ENCODE data around the gene IRX2. TPM values are rescaled to one million over a fixed set of nuclear protein-coding genes. Genes with fewer than 3 reads are reported as not detected.

IRX2 gene
- total RNA-seq, 1 experiment from 2014 or later = not detected

DNA sequence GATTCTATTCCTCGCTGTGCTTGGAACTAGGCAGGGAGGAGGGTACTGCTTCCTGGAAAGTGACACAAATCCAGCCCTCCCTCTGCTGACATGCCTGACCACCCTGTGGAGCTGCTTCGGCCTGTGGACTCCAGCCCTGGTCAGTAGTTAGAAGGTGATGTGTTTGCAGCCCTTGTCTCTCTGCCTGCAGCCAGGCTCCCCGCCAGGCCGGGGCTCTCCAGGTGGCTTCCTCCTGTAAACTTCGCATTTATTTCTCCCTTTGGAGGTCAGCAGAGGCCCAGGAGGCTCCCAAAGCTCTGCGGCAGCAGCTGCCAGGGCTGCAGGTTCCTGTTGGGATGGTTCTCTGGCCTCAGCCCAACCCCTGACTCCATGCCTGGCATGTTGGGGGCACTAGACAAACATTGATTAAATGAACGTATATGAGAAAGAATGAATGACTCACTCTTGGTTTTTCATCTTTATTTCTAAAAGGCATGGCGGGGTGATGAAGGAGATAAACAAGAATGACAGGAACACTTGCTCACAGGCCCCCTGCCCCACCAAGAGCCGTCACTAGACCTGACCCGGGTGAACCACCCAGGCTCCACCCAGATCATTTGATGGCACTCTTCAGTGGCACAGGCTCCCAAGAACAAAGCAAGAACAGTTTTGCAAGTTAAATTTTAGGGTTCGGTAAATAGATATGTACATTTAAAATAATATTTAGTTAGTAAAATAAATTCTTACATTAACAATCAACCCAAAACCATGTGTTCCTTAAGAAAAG is 8.4 kb upstream of the IRX2 start:
- TF ChIP-seq, protein P1, sequence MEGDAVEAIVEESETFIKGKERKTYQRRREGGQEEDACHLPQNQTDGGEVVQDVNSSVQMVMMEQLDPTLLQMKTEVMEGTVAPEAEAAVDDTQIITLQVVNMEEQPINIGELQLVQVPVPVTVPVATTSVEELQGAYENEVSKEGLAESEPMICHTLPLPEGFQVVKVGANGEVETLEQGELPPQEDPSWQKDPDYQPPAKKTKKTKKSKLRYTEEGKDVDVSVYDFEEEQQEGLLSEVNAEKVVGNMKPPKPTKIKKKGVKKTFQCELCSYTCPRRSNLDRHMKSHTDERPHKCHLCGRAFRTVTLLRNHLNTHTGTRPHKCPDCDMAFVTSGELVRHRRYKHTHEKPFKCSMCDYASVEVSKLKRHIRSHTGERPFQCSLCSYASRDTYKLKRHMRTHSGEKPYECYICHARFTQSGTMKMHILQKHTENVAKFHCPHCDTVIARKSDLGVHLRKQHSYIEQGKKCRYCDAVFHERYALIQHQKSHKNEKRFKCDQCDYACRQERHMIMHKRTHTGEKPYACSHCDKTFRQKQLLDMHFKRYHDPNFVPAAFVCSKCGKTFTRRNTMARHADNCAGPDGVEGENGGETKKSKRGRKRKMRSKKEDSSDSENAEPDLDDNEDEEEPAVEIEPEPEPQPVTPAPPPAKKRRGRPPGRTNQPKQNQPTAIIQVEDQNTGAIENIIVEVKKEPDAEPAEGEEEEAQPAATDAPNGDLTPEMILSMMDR (conservative IDR thresholded peaks at IDR 0.05) = no peak
- no peak for TF ChIP-seq EZH2 (IDR thresholded peaks at IDR 0.05; ENCODE audit: low read depth)
- Histone ChIP-seq H3K4me1 (replicated peaks; ENCODE audit: insufficient read depth) (peaks cover 53% of the 10 kb centered on the region), H3K36me3 (ENCODE audit: low read depth) (no peaks in the 10 kb centered on the region), H4K20me1 (ENCODE audit: insufficient read depth) (no peaks in the 10 kb centered on the region), H2AFZ (peak overlapping the region; percentile 48), H3K4me2 (peak overlapping the region; percentile 56), H3K9me2 (ENCODE audit: insufficient read depth) (no peaks in the 10 kb centered on the region), H3F3A (ENCODE audit: insufficient read depth, low read depth) (peaks cover 17% of the 10 kb centered on the region), H3K27me3 (ENCODE audit: insufficient read depth, low read depth) (no peaks in the 10 kb centered on the region), H3K79me2 (ENCODE audit: low read depth) (no peaks in the 10 kb centered on the region), H3K27ac (peak overlapping the region; percentile 68), H3K4me3 (no peak overlapping the region), H3K9me3 (ENCODE audit: insufficient read depth, low read depth) (no peaks in the 10 kb centered on the region)
- ChIA-PET POLR2A (ENCODE audit: unreplicated experiment) (no interaction called here), CTCF (no interaction called here)
- DNase-seq = peak in 1 of 2 experiments; percentile 89
- intact Hi-C loops (cut with micrococcal nuclease; ENCODE audit: unreplicated experiment) = no loop called here
- no TSS peak for BruUV-seq (replicated peaks)

DNA sequence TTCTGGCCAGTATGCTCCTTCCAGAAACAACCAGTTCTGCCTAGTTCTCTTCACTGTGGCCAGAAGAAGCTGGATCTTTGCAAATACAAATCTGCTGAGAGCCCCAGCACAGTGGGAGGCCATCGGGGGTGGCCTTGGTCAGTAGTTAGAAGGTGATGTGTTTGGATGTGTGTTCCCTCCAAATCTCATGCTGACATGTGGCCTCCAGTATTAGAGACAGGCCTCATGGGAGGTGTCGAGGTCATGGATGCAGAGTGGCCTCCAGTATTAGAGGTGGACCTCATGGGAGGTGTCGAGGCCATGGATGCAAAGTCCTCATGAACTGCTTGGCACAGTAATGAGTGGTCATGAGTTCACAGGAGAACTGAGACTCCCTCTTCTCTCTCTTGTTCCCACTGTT is 7.6 kb upstream of the IRX2 start:
- intact Hi-C loops (cut with micrococcal nuclease; ENCODE audit: unreplicated experiment) = no loop called here

DNA sequence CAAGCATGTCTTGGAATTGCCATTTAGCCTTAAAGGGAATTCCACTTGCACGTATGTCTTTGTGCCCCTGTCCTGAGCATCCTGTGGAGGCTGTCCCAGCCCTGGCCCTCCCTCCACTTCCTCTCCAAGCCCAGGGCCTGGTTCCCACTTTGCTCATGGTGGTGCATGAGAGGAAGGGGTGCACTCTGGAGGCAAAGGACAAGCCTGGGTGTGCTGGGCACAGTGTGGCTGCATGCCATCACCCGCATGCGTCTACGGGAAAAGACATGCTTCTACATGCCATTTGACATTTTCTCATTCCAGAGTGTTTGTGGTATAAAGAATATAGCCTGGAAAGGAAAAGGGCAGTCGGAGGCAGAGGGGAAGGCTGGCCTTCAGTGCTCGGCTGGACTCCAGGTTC is 7.2 kb upstream of the IRX2 start:
- no peak overlapping the region for H3K4me3 ChIP-seq
- peak overlapping the region; percentile 68 for H3K27ac ChIP-seq
- no peaks in the 10 kb centered on the region for H3K79me2 ChIP-seq (ENCODE audit: low read depth)
- H3K36me3 ChIP-seq (ENCODE audit: low read depth) = no peaks in the 10 kb centered on the region
- CTCF ChIA-PET = no interaction called here
- peak overlapping the region; percentile 56 for H3K4me2 ChIP-seq
- POLR2A ChIA-PET (ENCODE audit: unreplicated experiment) = no interaction called here
- H3K9me2 ChIP-seq (ENCODE audit: insufficient read depth) = no peaks in the 10 kb centered on the region
- BruUV-seq (replicated peaks) = no TSS peak
- intact Hi-C loops (cut with micrococcal nuclease; ENCODE audit: unreplicated experiment) = no loop called here
- H3K27me3 ChIP-seq (ENCODE audit: insufficient read depth, low read depth) = no peaks in the 10 kb centered on the region
- H3K4me1 ChIP-seq (replicated peaks; ENCODE audit: insufficient read depth) = peaks cover 53% of the 10 kb centered on the region
- no peak for DNase-seq
- H4K20me1 ChIP-seq (ENCODE audit: insufficient read depth) = no peaks in the 10 kb centered on the region
- no peak for TF ChIP-seq EZH2 (IDR thresholded peaks at IDR 0.05; ENCODE audit: low read depth)
- TF ChIP-seq, protein P1 (conservative IDR thresholded peaks at IDR 0.05) = no peak
- no peak overlapping the region for H2AFZ ChIP-seq
- H3F3A ChIP-seq (ENCODE audit: insufficient read depth, low read depth) = peaks cover 17% of the 10 kb centered on the region
- H3K9me3 ChIP-seq (ENCODE audit: insufficient read depth, low read depth) = no peaks in the 10 kb centered on the region

More for the DNA sequence above, 7.6 kb upstream of the IRX2 start:
- no peaks in the 10 kb centered on the region for H3K9me3 ChIP-seq (ENCODE audit: insufficient read depth, low read depth)
- H3K4me3 ChIP-seq = no peak overlapping the region
- peak overlapping the region; percentile 56 for H3K4me2 ChIP-seq
- no peaks in the 10 kb centered on the region for H3K79me2 ChIP-seq (ENCODE audit: low read depth)
- peak overlapping the region; percentile 68 for H3K27ac ChIP-seq
- CTCF ChIA-PET = no interaction called here
- H4K20me1 ChIP-seq (ENCODE audit: insufficient read depth) = no peaks in the 10 kb centered on the region
- H2AFZ ChIP-seq = peak overlapping the region; percentile 48
- POLR2A ChIA-PET (ENCODE audit: unreplicated experiment) = no interaction called here
- no peak for TF ChIP-seq EZH2 (IDR thresholded peaks at IDR 0.05; ENCODE audit: low read depth)
- TF ChIP-seq, protein P1 (conservative IDR thresholded peaks at IDR 0.05) = no peak
- H3K4me1 ChIP-seq (replicated peaks; ENCODE audit: insufficient read depth) = peaks cover 53% of the 10 kb centered on the region
- no peaks in the 10 kb centered on the region for H3K9me2 ChIP-seq (ENCODE audit: insufficient read depth)
- H3K27me3 ChIP-seq (ENCODE audit: insufficient read depth, low read depth) = no peaks in the 10 kb centered on the region
- DNase-seq = no peak
- no peaks in the 10 kb centered on the region for H3K36me3 ChIP-seq (ENCODE audit: low read depth)
- peaks cover 17% of the 10 kb centered on the region for H3F3A ChIP-seq (ENCODE audit: insufficient read depth, low read depth)
- BruUV-seq (replicated peaks) = no TSS peak
